SK-N-SH (cell line): Measurements from ENCODE around the gene PGS1. TPM values are rescaled to one million over a fixed set of nuclear protein-coding genes. Genes with fewer than 3 reads are reported as not detected.

ENCODE experiments used
- CTCF ChIA-PET: fragments of 300-600, 350-600 bp; formaldehyde crosslinking; extraction: SDS; loops from one replicate; lab custom pipeline; 2021; lab: Yijun Ruan, JAX
- POLR2A ChIA-PET: fragments of 350-600 bp; sonication (Branson Sonifier 250); formaldehyde crosslinking; extraction: SDS; loops from one replicate; lab custom pipeline; 2020; ENCODE audit warnings: antibody characterized with exemption, inconsistent platforms; lab: Yijun Ruan, JAX
- DNase-seq: peaks from one replicate; pipeline ENCODE4 v3.0.0; 2012
- H2AFZ ChIP-seq: fragments of 200-600 bp; sonication (generic); 2 replicates; pipeline ENCODE4 v1.8.1; 2016; ENCODE audit warnings: antibody characterized with exemption, mild to moderate bottlenecking, low read depth
- H3F3A ChIP-seq: fragments of 200-600 bp; sonication (generic); replicated peaks from 2 replicates; pipeline ENCODE3; 2016; ENCODE audit warnings: antibody characterized with exemption, mild to moderate bottlenecking; ENCODE audit not compliant: insufficient read depth
- H3K27ac ChIP-seq, 2 experiments: fragments of 200-500 bp in 1 of 2; fragments of 200-600 bp in 1 of 2; sonication (Bioruptor generic) in 1 of 2; sonication (generic), shearing (Covaris generic) in 1 of 2; 2 replicates each; pipeline versions ENCODE4 v1.5.1 to v1.6.1; 2014 to 2016; ENCODE audit warnings: low read depth in 2 of 2, inconsistent platforms in 1 of 2, low read length in 1 of 2, mild to moderate bottlenecking in 1 of 2, mixed read lengths in 1 of 2
- H3K27me3 ChIP-seq: fragments of 200-600 bp; sonication (generic), shearing (Covaris generic); 2 replicates; pipeline ENCODE4 v1.6.1; 2016; ENCODE audit warnings: mixed run types; ENCODE audit not compliant: insufficient read depth
- H3K36me3 ChIP-seq, 2 experiments: fragments of 200-500 bp in 1 of 2; fragments of 200-600 bp in 1 of 2; sonication (Bioruptor generic) in 1 of 2; sonication (generic) in 1 of 2; replicated peaks in 1 of 2; 2 replicates each; pipeline versions ENCODE3 to v1.5.1; 2014 to 2016; ENCODE audit warnings: low read length in 1 of 2, mild to moderate bottlenecking in 1 of 2; ENCODE audit not compliant: insufficient read depth in 2 of 2, control insufficient read depth in 1 of 2
- H3K4me1 ChIP-seq, 2 experiments: fragments of 200-500 bp in 1 of 2; fragments of 200-600 bp in 1 of 2; sonication (Bioruptor generic) in 1 of 2; sonication (generic), shearing (Covaris generic) in 1 of 2; 2 replicates each; pipeline versions ENCODE4 v1.5.1 to v1.6.1; 2014 to 2016; ENCODE audit warnings: low read depth in 1 of 2, low read length in 1 of 2, mixed run types in 1 of 2; ENCODE audit not compliant: insufficient read depth in 2 of 2, control insufficient read depth in 1 of 2
- H3K4me2 ChIP-seq: fragments of 200-600 bp; sonication (generic), shearing (Covaris generic); 2 replicates; pipeline ENCODE4 v1.6.1; 2017; ENCODE audit warnings: mixed run types
- H3K4me3 ChIP-seq, 2 experiments: fragments of 200-500 bp in 1 of 2; fragments of 200-600 bp in 1 of 2; sonication (Bioruptor generic) in 1 of 2; sonication (generic), shearing (Covaris generic) in 1 of 2; 2 replicates each; pipeline versions ENCODE4 v1.5.1 to v1.8.1; 2014 to 2016; ENCODE audit warnings: low read depth in 2 of 2, inconsistent platforms in 1 of 2, low read length in 1 of 2, mild to moderate bottlenecking in 1 of 2, mixed read lengths in 1 of 2, moderate library complexity in 1 of 2
- H3K79me2 ChIP-seq: fragments of 200-600 bp; sonication (generic); 2 replicates; pipeline ENCODE4 v1.8.1; 2017; ENCODE audit warnings: mild to moderate bottlenecking; ENCODE audit not compliant: insufficient read depth
- H3K9ac ChIP-seq: fragments of 200-600 bp; sonication (generic); 2 replicates; pipeline ENCODE4 v1.6.1; 2017; ENCODE audit warnings: mixed run types
- H3K9me2 ChIP-seq: fragments of 200-600 bp; sonication (generic); 2 replicates; pipeline ENCODE4 v1.6.1; 2017; ENCODE audit warnings: mixed run types
- H3K9me3 ChIP-seq: fragments of 200-600 bp; sonication (generic); 2 replicates; pipeline ENCODE4 v1.6.1; 2017; ENCODE audit warnings: mixed run types, mild to moderate bottlenecking, moderate library complexity
- H4K20me1 ChIP-seq: fragments of 200-600 bp; sonication (generic); 2 replicates; pipeline ENCODE4 v1.6.1; 2017; ENCODE audit warnings: mild to moderate bottlenecking, mixed run types; ENCODE audit not compliant: insufficient read depth
- CHD2 ChIP-seq: fragments of 150-350 bp; IDR thresholded peaks from 2 replicates; pipeline ENCODE4 v1.6.1; 2018; ENCODE audit warnings: low read length; ENCODE audit not compliant: partially characterized antibody
- GATA2 ChIP-seq: sonication (generic); formaldehyde crosslinking; IDR thresholded peaks from 2 replicates; pipeline ENCODE4 v1.5.0; 2020; ENCODE audit warnings: mild to moderate bottlenecking, missing genetic modification reagents
- IRF3 ChIP-seq: fragments of 150-350 bp; IDR thresholded peaks from 2 replicates; pipeline ENCODE4 v1.6.1; 2016; ENCODE audit warnings: mild to moderate bottlenecking, low read depth, low read length
- MXI1 ChIP-seq: IDR thresholded peaks from 2 replicates; pipeline ENCODE4 v1.6.1; 2012; ENCODE audit warnings: mild to moderate bottlenecking, low read depth, low read length, improper control_type of control experiment
- POLR2AphosphoS5 ChIP-seq: IDR thresholded peaks from 2 replicates; pipeline ENCODE4 v1.6.1; 2012; ENCODE audit warnings: low read depth, low read length
- REST ChIP-seq: IDR thresholded peaks from 2 replicates; pipeline ENCODE4 v1.6.1; 2012; ENCODE audit warnings: mild to moderate bottlenecking, low read depth, low read length, moderate library complexity
- SMC3 ChIP-seq: IDR thresholded peaks from 2 replicates; pipeline ENCODE4 v1.6.1; 2012; ENCODE audit warnings: low read depth, low read length, improper control_type of control experiment
- WGBS: methylation state at CpG from one replicate; pipeline ENCODE4 v1.1.6; 2017; ENCODE audit warnings: low lambda C conversion rate; 5-methylcytosine and 5-hydroxymethylcytosine counted together
- polyA plus RNA-seq, 3 experiments: library from polyadenylated mRNA; depleted of rRNA; stranded (reverse); fragments of >200 nt; gene quantifications; 2 replicates each; pipeline ENCODE4 v1.2.3, GENCODE V29; 2012

The PGS1 gene
- polyA plus RNA-seq, 1 of the 3 experiments (the other 2 are of a cell fraction), result 88.4 TPM

GRCh38 chr17:78428836-78429617 lies 50.6 kb downstream of the PGS1 start:
- H3K27ac ChIP-seq, result no peak overlapping the region
- DNase-seq, result no peak
- no peak overlapping the region for H2AFZ ChIP-seq

GRCh38 chr17:78429618-78429995 lies 51.2 kb downstream of the PGS1 start:
- WGBS, result 86% methylated on average over 10 of the region's 10 CpGs
- Histone ChIP-seq H3K27ac (no peak overlapping the region), H3K9me2 (no peaks in the 10 kb centered on the region), H3K4me2 (no peak overlapping the region), H3K9me3 (no peaks in the 10 kb centered on the region), H3K36me3 (peaks cover 14 to 44% of the 10 kb centered on the region in 2 experiments), H3K9ac (no peak overlapping the region), H3K4me3 (no peak overlapping the region), H3K27me3 (no peaks in the 10 kb centered on the region), H3K79me2 (no peaks in the 10 kb centered on the region), H4K20me1 (no peaks in the 10 kb centered on the region), H3F3A (no peaks in the 10 kb centered on the region), H3K4me1 (peaks cover 0 to 8% of the 10 kb centered on the region in 2 experiments; a peak in 1 of 4 replicates), H2AFZ (no peak overlapping the region)
- ChIA-PET POLR2A (no interaction called here), CTCF (interaction anchor here (1.1 to 6.8 kb wide), 2 partner anchors 7 to 69 kb away, joined by 3 to 54 read pairs; partner anchors contain the start of gene SOCS3)
- TF ChIP-seq IRF3, result no peak
- no peak for TF ChIP-seq MXI1
- no peak for TF ChIP-seq GATA2 (CRISPR knock-in tag)
- DNase-seq, result no peak

More at GRCh38 chr17:78428836-78429617, 50.6 kb downstream of the PGS1 start:
- WGBS, result 96% methylated on average over 24 of the region's 24 CpGs
- Histone ChIP-seq H3K9ac (no peak overlapping the region), H3K36me3 (peaks cover 19 to 49% of the 10 kb centered on the region in 2 experiments), H3K9me3 (no peaks in the 10 kb centered on the region), H3K79me2 (no peaks in the 10 kb centered on the region), H3K4me2 (no peak overlapping the region), H3F3A (no peaks in the 10 kb centered on the region), H4K20me1 (no peaks in the 10 kb centered on the region), H3K27me3 (no peaks in the 10 kb centered on the region), H3K4me1 (peaks cover 0 to 6% of the 10 kb centered on the region in 2 experiments; a peak in 1 of 4 replicates), H3K9me2 (no peaks in the 10 kb centered on the region), H3K4me3 (no peak overlapping the region)
- TF ChIP-seq CHD2 (no peak), POLR2AphosphoS5 (no peak), REST (peak; percentile 81), MXI1 (no peak), SMC3 (no peak)
- ChIA-PET CTCF (no interaction called here), POLR2A (interaction anchor here (0.6 kb wide), 1 partner anchor 93 kb away, joined by 4 read pairs; no protein-coding TSS in a partner anchor)
